22Rv1 (cell line): ENCODE results near the gene PTPN3.

Experiments used
- CTCF ChIP-seq: fragments of 450-650 bp; IDR thresholded peaks from 2 replicates; pipeline ENCODE4 v1.5.1; 2017; ENCODE audit warnings: mild to moderate bottlenecking
- ZFX ChIP-seq: fragments of 450-650 bp; IDR thresholded peaks from 2 replicates; pipeline ENCODE4 v1.6.1; 2017; ENCODE audit warnings: antibody characterized with exemption, borderline replicate concordance

- TF ChIP-seq CTCF (no peak), ZFX (no peak)
Measured at GRCh38 chr9:109422641-109423040, 75.5 kb downstream of the PTPN3 start.
